Uterus (tissue), 4 donors: ENCODE results near the gene PRTN3. TPM values are rescaled to one million over a fixed set of nuclear protein-coding genes. Genes with fewer than 3 reads are reported as not detected.

Source experiments
- DNase-seq, 2 donors: peaks; one replicate each; pipeline ENCODE4 v3.0.0-alpha.2; 2019 to 2020
- H3K27ac ChIP-seq, 2 donors: fragments of 200-600 bp; sonication (generic); 1 replicate in 1 of 2; 2 replicates in 1 of 2; pipeline ENCODE4 v1.5.1; 2016 to 2018
- H3K27me3 ChIP-seq, 2 donors: fragments of 200-600 bp; sonication (generic); one replicate each; pipeline ENCODE4 v1.5.1; 2018 to 2019; ENCODE audit warnings: control low read depth in 1 of 2
- H3K36me3 ChIP-seq, 2 donors: fragments of 200-600 bp; sonication (generic); one replicate each; pipeline ENCODE4 v1.5.1; 2019; ENCODE audit warnings: control low read depth in 1 of 2
- H3K4me1 ChIP-seq, 2 donors: fragments of 200-600 bp; sonication (generic); one replicate each; pipeline ENCODE4 v1.5.1; 2018 to 2019; ENCODE audit warnings: control low read depth in 1 of 2
- H3K4me3 ChIP-seq, 2 donors: fragments of 200-600 bp; sonication (generic); 1 replicate in 1 of 2; 2 replicates in 1 of 2; pipeline ENCODE4 v1.5.1; 2018 to 2019; ENCODE audit warnings: mild to moderate bottlenecking in 1 of 2
- H3K9me3 ChIP-seq, 2 donors: fragments of 200-600 bp; sonication (generic); one replicate each; pipeline ENCODE4 v1.5.1; 2019; ENCODE audit warnings: control low read depth in 1 of 2
- CTCF ChIP-seq, 4 experiments: fragments of 200-600 bp in 2 of 4; fragments of 450-650 bp in 2 of 4; sonication (generic) in 2 of 4; IDR thresholded peaks; one replicate each; pipeline ENCODE4 v1.5.1; 2016 to 2019; ENCODE audit warnings: antibody characterized with exemption in 4 of 4, mild to moderate bottlenecking in 2 of 4, moderate library complexity in 1 of 4
- POLR2A ChIP-seq, 2 donors: fragments of 450-650 bp; IDR thresholded peaks; one replicate each; pipeline ENCODE4 v1.6.1; 2016; ENCODE audit warnings: antibody characterized with exemption in 2 of 2, mild to moderate bottlenecking in 1 of 2, moderate library complexity in 1 of 2
- intact Hi-C: fragments of 100-400 bp; cut with DNase I; formaldehyde crosslinking; loops from one replicate; pipeline ENCODE4 v1.15.1; 2023; ENCODE audit warnings: low total_unique reads
- total RNA-seq, 4 donors: library from RNA; depleted of rRNA in 3 of 4; stranded (reverse); fragments of >200 nt in 3 of 4; gene quantifications; one replicate each; pipeline versions ENCODE4 v1.1.0 to v1.2.4, GENCODE V29; 2014 to 2023
- donor health status: DM: yes; HTN: yes; CAD: no.

PRTN3 gene
- total RNA-seq, 4 donors from 2014 or later, result 2.9 TPM; not detected in 3

DNA sequence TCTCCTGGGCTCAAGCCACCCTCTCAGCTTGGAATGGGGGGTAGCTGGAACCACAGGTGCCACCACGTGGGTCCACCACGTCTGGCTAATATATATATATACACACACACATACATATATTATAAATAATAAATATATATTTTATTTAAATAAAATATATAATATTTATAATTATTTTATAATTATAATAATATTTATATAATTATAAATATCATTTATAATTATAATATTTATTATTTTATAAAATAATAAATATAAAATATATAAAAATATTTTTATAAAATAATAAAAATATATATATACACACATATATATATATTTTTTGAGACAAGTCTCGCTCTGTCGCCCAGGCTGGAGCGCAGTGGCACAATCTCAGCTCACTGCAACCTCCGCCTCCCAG, 13.8 kb downstream of the PRTN3 start:
- H3K27ac ChIP-seq, result no peak overlapping the region
- no peaks in the 10 kb centered on the region for H3K9me3 ChIP-seq
- intact Hi-C loops, result no loop called here
- no peak overlapping the region for H3K4me3 ChIP-seq
- H3K36me3 ChIP-seq, result no peaks in the 10 kb centered on the region
- peaks cover 0 to 3% of the 10 kb centered on the region in 2 donors for H3K4me1 ChIP-seq
- TF ChIP-seq CTCF (IDR thresholded peaks at IDR 0.05) (no peak), POLR2A (IDR thresholded peaks at IDR 0.05) (no peak)
- no peak for DNase-seq
- peaks cover 9 to 21% of the 10 kb centered on the region in 2 donors for H3K27me3 ChIP-seq

DNA sequence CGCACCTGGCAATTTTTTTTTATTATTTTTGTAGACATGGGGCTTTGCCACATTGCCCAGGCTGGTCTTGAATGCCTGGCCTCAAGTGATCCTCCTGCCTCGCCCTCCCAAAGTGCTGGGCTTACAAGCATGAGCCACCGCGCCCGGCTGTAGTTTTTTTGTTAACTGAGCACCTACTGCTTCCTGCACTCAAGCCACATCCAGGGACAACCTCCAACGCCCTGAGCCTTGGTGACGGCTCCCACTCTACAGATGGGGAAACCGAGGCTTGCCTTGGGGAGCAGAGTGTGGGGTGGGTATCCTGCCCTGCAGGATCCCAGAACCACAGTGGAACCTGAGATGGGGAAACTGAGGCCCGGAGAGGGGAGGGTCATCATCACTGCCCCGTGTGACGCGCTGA, 14.3 kb downstream of the PRTN3 start:
- no peak for TF ChIP-seq POLR2A (IDR thresholded peaks at IDR 0.05)
- TF ChIP-seq CTCF (IDR thresholded peaks at IDR 0.05), result no peak
- Histone ChIP-seq H3K27ac (no peak overlapping the region), H3K4me3 (no peak overlapping the region), H3K9me3 (no peaks in the 10 kb centered on the region), H3K36me3 (no peaks in the 10 kb centered on the region), H3K27me3 (peaks cover 9 to 27% of the 10 kb centered on the region in 2 donors), H3K4me1 (peaks cover 3% of the 10 kb centered on the region in 2 donors)
- no peak for DNase-seq
- intact Hi-C loops, result no loop called here

DNA sequence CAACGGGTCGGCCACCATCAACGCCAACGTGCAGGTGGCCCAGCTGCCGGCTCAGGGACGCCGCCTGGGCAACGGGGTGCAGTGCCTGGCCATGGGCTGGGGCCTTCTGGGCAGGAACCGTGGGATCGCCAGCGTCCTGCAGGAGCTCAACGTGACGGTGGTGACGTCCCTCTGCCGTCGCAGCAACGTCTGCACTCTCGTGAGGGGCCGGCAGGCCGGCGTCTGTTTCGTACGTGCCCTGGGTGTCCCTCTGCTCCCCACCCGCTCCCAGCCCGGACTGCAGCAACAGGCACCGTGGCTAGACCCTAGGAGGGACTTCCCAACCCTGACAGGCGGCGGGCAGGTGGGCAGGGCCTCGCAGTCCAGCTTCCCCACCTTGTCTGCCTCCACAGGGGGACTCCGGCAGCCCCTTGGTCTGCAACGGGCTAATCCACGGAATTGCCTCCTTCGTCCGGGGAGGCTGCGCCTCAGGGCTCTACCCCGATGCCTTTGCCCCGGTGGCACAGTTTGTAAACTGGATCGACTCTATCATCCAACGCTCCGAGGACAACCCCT, 14.8 kb downstream of the PRTN3 start:
- H3K9me3 ChIP-seq, result no peaks in the 10 kb centered on the region
- no peaks in the 10 kb centered on the region for H3K36me3 ChIP-seq
- intact Hi-C loops, result no loop called here
- H3K27me3 ChIP-seq, result peaks cover 9 to 32% of the 10 kb centered on the region in 2 donors
- no peak overlapping the region for H3K4me3 ChIP-seq
- peaks cover 3 to 8% of the 10 kb centered on the region in 2 donors for H3K4me1 ChIP-seq
- TF ChIP-seq CTCF (IDR thresholded peaks at IDR 0.05) (no peak), POLR2A (IDR thresholded peaks at IDR 0.05) (no peak)
- no peak overlapping the region for H3K27ac ChIP-seq
- DNase-seq, result no peak

GRCh38 chr19:858284-858683, 17.5 kb downstream of the PRTN3 start:
- H3K9me3 ChIP-seq, result no peaks in the 10 kb centered on the region
- no peak overlapping the region for H3K4me3 ChIP-seq
- intact Hi-C loops, result no loop called here
- H3K27ac ChIP-seq, result no peak overlapping the region
- TF ChIP-seq CTCF (IDR thresholded peaks at IDR 0.05), result no peak
- TF ChIP-seq POLR2A (IDR thresholded peaks at IDR 0.05), result no peak
- H3K36me3 ChIP-seq, result no peaks in the 10 kb centered on the region
- DNase-seq, result no peak
- peaks cover 0 to 17% of the 10 kb centered on the region in 2 donors for H3K4me1 ChIP-seq
- H3K27me3 ChIP-seq, result peaks cover 0 to 27% of the 10 kb centered on the region in 2 donors

GRCh38 chr19:858868-859843, 18.4 kb downstream of the PRTN3 start, which contains the start of gene CFD:
CFD (plus strand) TSS chr19:859664; CDS start chr19:859690, 26 bp downstream.
- TF ChIP-seq CTCF (IDR thresholded peaks at IDR 0.05) (no peak), POLR2A (IDR thresholded peaks at IDR 0.05) (peak in 1 of 2 donors; percentile 20)
- peak within 1 kb of the TSS in 1 of 2 donors; percentile 7 for H3K4me3 ChIP-seq
- peak within 1 kb of the TSS in 1 of 2 donors; percentile 27 for H3K27ac ChIP-seq
- no peaks in the 10 kb centered on the region for H3K36me3 ChIP-seq
- intact Hi-C loops, result no loop called here
- peaks cover 0 to 17% of the 10 kb centered on the region in 2 donors for H3K4me1 ChIP-seq
- peaks cover 0 to 26% of the 10 kb centered on the region in 2 donors for H3K27me3 ChIP-seq
- no peak for DNase-seq
- H3K9me3 ChIP-seq, result no peaks in the 10 kb centered on the region
